ENCODE results near the gene NAPEPLD. TPM values are rescaled to one million over a fixed set of nuclear protein-coding genes. Genes with fewer than 3 reads are reported as not detected.
"Not testable (repeated sequence)": the region's sequence is repeated elsewhere in the genome, so short reads cannot be mapped to it uniquely, and the experiment has no call there.

NAPEPLD gene
- total RNA-seq, 3 donors from 2014 or later, result 43.9 to 71.0 (median 45.9) TPM

- intact Hi-C loops (cut with DNase I, micrococcal nuclease), result no loop called here
- Histone ChIP-seq H3K4me1 (ENCODE audit: low read depth) (peaks cover 8% of the 10 kb centered on the region), H3K4me3 (no peak overlapping the region), H3K9me3 (no peaks in the 10 kb centered on the region), H3K36me3 (ENCODE audit: low read depth) (no peaks in the 10 kb centered on the region)
- DNase-seq (no peak), ATAC-seq (no peak)
- no peak for TF ChIP-seq CTCF (IDR thresholded peaks at IDR 0.05)
Observed at GRCh38 chr7:103117465-103117864, 31.4 kb downstream of the NAPEPLD start.

GRCh38 chr7:103116991-103117390 is 31.9 kb downstream of the NAPEPLD start:
- Histone ChIP-seq H3K4me3 (no peak overlapping the region), H3K36me3 (ENCODE audit: low read depth) (no peaks in the 10 kb centered on the region), H3K4me1 (ENCODE audit: low read depth) (peaks cover 3% of the 10 kb centered on the region), H3K9me3 (no peaks in the 10 kb centered on the region)
- no peak for DNase-seq
- no peak for ATAC-seq
- TF ChIP-seq CTCF (IDR thresholded peaks at IDR 0.05), result no peak
- intact Hi-C loops (cut with DNase I, micrococcal nuclease), result no loop called here

- no peak for TF ChIP-seq CTCF (IDR thresholded peaks at IDR 0.05)
- ATAC-seq (no peak), DNase-seq (no peak)
- H3K9me3 ChIP-seq, result no peaks in the 10 kb centered on the region
- H3K36me3 ChIP-seq (ENCODE audit: low read depth), result no peaks in the 10 kb centered on the region
- intact Hi-C loops (cut with DNase I, micrococcal nuclease), result no loop called here
- H3K4me1 ChIP-seq (ENCODE audit: low read depth), result no peaks in the 10 kb centered on the region
- H3K4me3 ChIP-seq, result no peak overlapping the region
Observed at GRCh38 chr7:103116511-103116910, 32.4 kb downstream of the NAPEPLD start.

GRCh38 chr7:103115771-103116170 is 33.1 kb downstream of the NAPEPLD start:
- Histone ChIP-seq H3K36me3 (ENCODE audit: low read depth) (no peaks in the 10 kb centered on the region), H3K4me3 (no peak overlapping the region), H3K9me3 (no peaks in the 10 kb centered on the region), H3K4me1 (ENCODE audit: low read depth) (no peaks in the 10 kb centered on the region)
- no peak for DNase-seq
- intact Hi-C loops (cut with DNase I, micrococcal nuclease), result no loop called here
- no peak for TF ChIP-seq CTCF (IDR thresholded peaks at IDR 0.05)
- no peak for ATAC-seq

- no peaks in the 10 kb centered on the region for H3K9me3 ChIP-seq
- ATAC-seq (no peak), DNase-seq (no peak)
- H3K4me1 ChIP-seq (ENCODE audit: low read depth), result no peaks in the 10 kb centered on the region
- no peak for TF ChIP-seq CTCF (IDR thresholded peaks at IDR 0.05)
- intact Hi-C loops (cut with DNase I, micrococcal nuclease), result no loop called here
- no peaks in the 10 kb centered on the region for H3K36me3 ChIP-seq (ENCODE audit: low read depth)
- H3K4me3 ChIP-seq, result no peak overlapping the region
Observed at GRCh38 chr7:103114576-103115008, 34.3 kb downstream of the NAPEPLD start.

- no peak for ATAC-seq
- intact Hi-C loops (cut with DNase I, micrococcal nuclease), result no loop called here
- Histone ChIP-seq H3K4me1 (ENCODE audit: low read depth) (no peaks in the 10 kb centered on the region), H3K36me3 (ENCODE audit: low read depth) (no peaks in the 10 kb centered on the region), H3K9me3 (no peaks in the 10 kb centered on the region), H3K4me3 (no peak overlapping the region)
- no peak for DNase-seq
- no peak for TF ChIP-seq CTCF (IDR thresholded peaks at IDR 0.05)
Observed at GRCh38 chr7:103113164-103113563, 35.7 kb downstream of the NAPEPLD start.

GRCh38 chr7:103106703-103107070 is 42.2 kb downstream of the NAPEPLD start:
- intact Hi-C loops (cut with DNase I, micrococcal nuclease); DNase-seq: not testable (repeated sequence)

More at GRCh38 chr7:103106703-103107070, 42.2 kb downstream of the NAPEPLD start:
- not testable (repeated sequence) for ATAC-seq; H3K36me3 ChIP-seq (ENCODE audit: low read depth); H3K4me3 ChIP-seq; H3K4me1 ChIP-seq (ENCODE audit: low read depth); H3K9me3 ChIP-seq

Data from mucosa of descending colon (tissue), 3 donors.